Caco-2 (cell line): ENCODE results near the gene DAPK1. TPM values are rescaled to one million over a fixed set of nuclear protein-coding genes. Genes with fewer than 3 reads are reported as not detected.
A peak's percentile ranks its signal among the peaks of the same experiment; 100 is the strongest.

Experiments used
- BruUV-seq: library from RNA; stranded (reverse); fragments of 400-500 nt; replicated peaks from 2 replicates; lab custom pipeline; 2021; lab: Mats Ljungman, UMichigan
- CTCF ChIA-PET: fragments of 300-600 bp; sonication (Branson Sonifier 250); formaldehyde crosslinking; loops from one replicate; lab custom pipeline; 2022; ENCODE audit warnings: antibody characterized with exemption; lab: Charles Lee
- POLR2A ChIA-PET: fragments of 300-600 bp; sonication (Branson Sonifier 250); formaldehyde crosslinking; loops from one replicate; lab custom pipeline; 2022; ENCODE audit warnings: antibody characterized with exemption; lab: Charles Lee
- DNase-seq, 2 experiments: peaks; one replicate each; pipeline versions ENCODE4 v3.0.0 to v3.0.0-alpha.2; 2020 to 2022
- H3K27me3 ChIP-seq: replicated peaks from 2 replicates; pipeline ENCODE4 v1.6.0; 2011; ENCODE audit warnings: low read length; ENCODE audit not compliant: control insufficient read depth, insufficient read depth
- H3K36me3 ChIP-seq: 2 replicates; pipeline ENCODE4 v1.5.1; 2011; ENCODE audit warnings: low read length; ENCODE audit not compliant: control insufficient read depth, insufficient read depth
- H3K4me1 ChIP-seq: fragments of 250-450 bp; sonication (Bioruptor Pico); 2 replicates; pipeline ENCODE4 v1.5.1; 2020; ENCODE audit warnings: mild to moderate bottlenecking
- H3K4me3 ChIP-seq: 2 replicates; pipeline ENCODE4 v1.5.1; 2011; ENCODE audit warnings: low read depth, mild to moderate bottlenecking, control low read depth, low read length
- H3K9me3 ChIP-seq: fragments of 250-450 bp; sonication (Bioruptor Pico); 2 replicates; pipeline ENCODE4 v1.5.1; 2020; ENCODE audit warnings: mild to moderate bottlenecking, moderate library complexity
- H3K27ac Mint-ChIP-seq: one replicate; pipeline ENCODE4 v1.8.0; 2022; ENCODE audit warnings: mixed read lengths; ENCODE audit not compliant: unreplicated experiment
- H3K27me3 Mint-ChIP-seq: one replicate; pipeline ENCODE4 v1.8.0; 2022; ENCODE audit warnings: mixed read lengths; ENCODE audit not compliant: insufficient read depth, unreplicated experiment
- H3K36me3 Mint-ChIP-seq: one replicate; pipeline ENCODE4 v1.8.0; 2022; ENCODE audit warnings: mild to moderate bottlenecking, mixed read lengths; ENCODE audit not compliant: insufficient read depth, unreplicated experiment
- H3K4me1 Mint-ChIP-seq: one replicate; pipeline ENCODE4 v1.8.0; 2022; ENCODE audit warnings: low read depth, mixed read lengths; ENCODE audit not compliant: unreplicated experiment
- H3K4me3 Mint-ChIP-seq: one replicate; pipeline ENCODE4 v1.8.0; 2022; ENCODE audit warnings: mild to moderate bottlenecking, moderate library complexity, mixed read lengths; ENCODE audit not compliant: unreplicated experiment
- H3K9me3 Mint-ChIP-seq: one replicate; pipeline ENCODE4 v1.8.0; 2022; ENCODE audit warnings: mixed read lengths; ENCODE audit not compliant: unreplicated experiment
- CTCF ChIP-seq, 2 experiments: fragments of 200-600 bp in 1 of 2; IDR thresholded peaks; 1 replicate in 1 of 2; 2 replicates in 1 of 2; pipeline versions ENCODE4 v1.5.1 to v1.8.0; 2011 to 2022; ENCODE audit warnings: antibody characterized with exemption in 1 of 2, control low read depth in 1 of 2, inconsistent platforms in 1 of 2, low read depth in 1 of 2, low read length in 1 of 2, mild to moderate bottlenecking in 1 of 2, moderate library complexity in 1 of 2; ENCODE audit not compliant: insufficient read depth in 1 of 2, severe bottlenecking in 1 of 2, unreplicated experiment in 1 of 2
- intact Hi-C: fragments of 100-400 bp; cut with micrococcal nuclease; formaldehyde crosslinking; loops from one replicate; pipeline ENCODE4 v1.10.0; 2022; ENCODE audit not compliant: unreplicated experiment
- total RNA-seq: library from RNA; stranded (reverse); gene quantifications from 2 replicates; pipeline ENCODE4 v1.2.3, GENCODE V29; 2022

The DAPK1 gene
- total RNA-seq, 1 experiment from 2014 or later: 79.2 TPM

- POLR2A ChIA-PET: no interaction called here
- Mint-ChIP-seq H3K27ac (no peak overlapping the region), H3K4me1 (peaks cover 11% of the 10 kb centered on the region), H3K27me3 (no peaks in the 10 kb centered on the region), H3K36me3 (peaks cover 19% of the 10 kb centered on the region), H3K9me3 (no peaks in the 10 kb centered on the region), H3K4me3 (no peak overlapping the region)
- Histone ChIP-seq H3K36me3 (no peaks in the 10 kb centered on the region), H3K27me3 (no peaks in the 10 kb centered on the region), H3K9me3 (no peaks in the 10 kb centered on the region), H3K4me1 (peaks cover 11% of the 10 kb centered on the region; the same call in 1 of the 2 replicates), H3K4me3 (no peak overlapping the region)
- intact Hi-C loops: no loop called here
- TF ChIP-seq CTCF (IDR thresholded peaks at IDR 0.05; ENCODE audit: insufficient read depth in 1 of 2, low read depth in 1 of 2, low read length in 1 of 2, severe bottlenecking in 1 of 2, unreplicated experiment in 1 of 2): no peak
- no peak for DNase-seq
- no TSS peak for BruUV-seq
- CTCF ChIA-PET: no interaction called here
Observed at GRCh38 chr9:87601176-87601575, 103.5 kb downstream of the DAPK1 start.

GRCh38 chr9:87601595-87601994 lies 103.9 kb downstream of the DAPK1 start:
- intact Hi-C loops: no loop called here

GRCh38 chr9:87602933-87603643 lies 105.4 kb downstream of the DAPK1 start:
- ChIA-PET POLR2A (no interaction called here), CTCF (no interaction called here)
- Mint-ChIP-seq H3K9me3 (no peaks in the 10 kb centered on the region), H3K4me3 (no peak overlapping the region), H3K27me3 (no peaks in the 10 kb centered on the region), H3K36me3 (peaks cover 19% of the 10 kb centered on the region), H3K27ac (peak overlapping the region; percentile 29), H3K4me1 (peaks cover 3% of the 10 kb centered on the region)
- Histone ChIP-seq H3K9me3 (no peaks in the 10 kb centered on the region), H3K4me1 (peaks cover 11% of the 10 kb centered on the region; the same call in 1 of the 2 replicates), H3K27me3 (no peaks in the 10 kb centered on the region), H3K36me3 (no peaks in the 10 kb centered on the region), H3K4me3 (no peak overlapping the region)
- intact Hi-C loops: no loop called here
- no peak for DNase-seq
- BruUV-seq: no TSS peak
- TF ChIP-seq CTCF (IDR thresholded peaks at IDR 0.05; ENCODE audit: insufficient read depth in 1 of 2, low read depth in 1 of 2, low read length in 1 of 2, severe bottlenecking in 1 of 2, unreplicated experiment in 1 of 2): no peak

More at GRCh38 chr9:87601595-87601994, 103.9 kb downstream of the DAPK1 start:
- no peaks in the 10 kb centered on the region for H3K9me3 ChIP-seq
- Mint-ChIP-seq H3K36me3 (peaks cover 19% of the 10 kb centered on the region), H3K27me3 (no peaks in the 10 kb centered on the region), H3K4me1 (peaks cover 11% of the 10 kb centered on the region), H3K9me3 (no peaks in the 10 kb centered on the region), H3K4me3 (no peak overlapping the region), H3K27ac (no peak overlapping the region)
- H3K36me3 ChIP-seq: no peaks in the 10 kb centered on the region
- no peak overlapping the region for H3K4me3 ChIP-seq
- no peak for TF ChIP-seq CTCF (IDR thresholded peaks at IDR 0.05; ENCODE audit: insufficient read depth in 1 of 2, low read depth in 1 of 2, low read length in 1 of 2, severe bottlenecking in 1 of 2, unreplicated experiment in 1 of 2)
- ChIA-PET CTCF (no interaction called here), POLR2A (no interaction called here)
- peaks cover 11% of the 10 kb centered on the region; the same call in 1 of the 2 replicates for H3K4me1 ChIP-seq
- BruUV-seq: no TSS peak
- H3K27me3 ChIP-seq: no peaks in the 10 kb centered on the region
- no peak for DNase-seq
